Hepatocyte (in vitro differentiated cells): ENCODE data around the gene ZNF425.

ENCODE experiments used
- EZH2 ChIP-seq: fragments of 200-600 bp; sonication (generic); IDR thresholded peaks from 2 replicates; pipeline ENCODE4 v1.6.1; 2016; ENCODE audit warnings: antibody characterized with exemption, mild to moderate bottlenecking, borderline replicate concordance
- EZH2phosphoT487 ChIP-seq: fragments of 200-600 bp; sonication (generic); IDR thresholded peaks from one replicate; pipeline ENCODE4 v1.6.1; 2018; ENCODE audit warnings: antibody characterized with exemption, mild to moderate bottlenecking, low read depth, moderate library complexity; ENCODE audit not compliant: unreplicated experiment, severe bottlenecking
- TF ChIP-seq, protein P1 (sequence below): fragments of 200-600 bp; sonication (generic); IDR thresholded peaks from 2 replicates; pipeline ENCODE4 v1.5.1; 2016; ENCODE audit warnings: antibody characterized with exemption, mild to moderate bottlenecking; ENCODE audit not compliant: poor library complexity

DNA sequence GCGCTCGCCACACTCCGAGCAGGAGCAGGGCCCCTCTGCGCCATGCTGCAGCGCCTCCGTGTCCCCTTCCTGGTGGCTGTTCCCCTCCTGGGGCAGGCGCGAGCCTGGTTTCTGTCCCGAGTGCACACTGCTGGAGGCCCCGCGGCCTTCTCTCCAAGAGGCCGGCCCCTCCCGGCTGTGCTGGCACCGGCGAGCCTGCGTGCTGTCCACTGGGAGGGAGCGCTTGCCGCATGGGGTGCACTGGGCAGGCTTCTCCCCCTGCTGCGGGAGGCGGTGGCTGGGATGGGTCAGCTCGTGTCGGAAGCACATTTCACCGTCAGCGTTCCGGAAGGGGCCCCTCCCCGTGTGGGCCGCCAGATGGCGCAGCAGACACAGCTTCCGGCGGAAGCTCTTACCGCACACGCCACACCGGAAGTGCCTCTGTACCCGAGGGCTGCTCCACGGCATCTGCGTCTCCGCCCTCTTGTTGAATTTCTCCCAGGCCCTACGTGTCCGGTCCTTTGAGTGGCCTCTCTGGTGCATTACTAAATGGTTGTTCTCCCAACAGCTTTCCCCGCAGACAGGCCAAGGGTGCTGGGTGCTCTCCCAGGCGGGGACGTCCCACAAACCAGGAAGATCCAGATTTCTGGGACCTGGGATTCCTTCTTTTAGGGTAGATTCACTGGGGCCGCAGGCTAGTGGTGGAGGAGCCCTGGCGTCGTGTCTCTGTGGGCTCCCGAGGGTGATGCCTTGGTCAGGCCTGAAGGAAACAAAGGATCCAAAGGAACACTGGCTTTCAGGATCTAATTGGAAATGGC is 54.3 kb downstream of the ZNF425 start:
- TF ChIP-seq, protein P1, sequence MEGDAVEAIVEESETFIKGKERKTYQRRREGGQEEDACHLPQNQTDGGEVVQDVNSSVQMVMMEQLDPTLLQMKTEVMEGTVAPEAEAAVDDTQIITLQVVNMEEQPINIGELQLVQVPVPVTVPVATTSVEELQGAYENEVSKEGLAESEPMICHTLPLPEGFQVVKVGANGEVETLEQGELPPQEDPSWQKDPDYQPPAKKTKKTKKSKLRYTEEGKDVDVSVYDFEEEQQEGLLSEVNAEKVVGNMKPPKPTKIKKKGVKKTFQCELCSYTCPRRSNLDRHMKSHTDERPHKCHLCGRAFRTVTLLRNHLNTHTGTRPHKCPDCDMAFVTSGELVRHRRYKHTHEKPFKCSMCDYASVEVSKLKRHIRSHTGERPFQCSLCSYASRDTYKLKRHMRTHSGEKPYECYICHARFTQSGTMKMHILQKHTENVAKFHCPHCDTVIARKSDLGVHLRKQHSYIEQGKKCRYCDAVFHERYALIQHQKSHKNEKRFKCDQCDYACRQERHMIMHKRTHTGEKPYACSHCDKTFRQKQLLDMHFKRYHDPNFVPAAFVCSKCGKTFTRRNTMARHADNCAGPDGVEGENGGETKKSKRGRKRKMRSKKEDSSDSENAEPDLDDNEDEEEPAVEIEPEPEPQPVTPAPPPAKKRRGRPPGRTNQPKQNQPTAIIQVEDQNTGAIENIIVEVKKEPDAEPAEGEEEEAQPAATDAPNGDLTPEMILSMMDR: peak; percentile 12
- TF ChIP-seq EZH2phosphoT487 (no peak), EZH2 (no peak)
